ENCODE measurements around the gene MIR17HG. TPM values are rescaled to one million over a fixed set of nuclear protein-coding genes. Genes with fewer than 3 reads are reported as not detected.
A peak's percentile ranks its signal among the peaks of the same experiment; 100 is the strongest.

MIR17HG gene
- total RNA-seq, 1 donor from 2014 or later = 3.3 TPM

GRCh38 chr13:91369441-91369831 is 21.9 kb downstream of the MIR17HG start:
- no peak for TF ChIP-seq CTCF (IDR thresholded peaks at IDR 0.05)
- Histone ChIP-seq H3K36me3 (no peaks in the 10 kb centered on the region), H3K27ac (no peak overlapping the region), H3K9me3 (no peaks in the 10 kb centered on the region), H3K4me3 (no peak overlapping the region), H3K4me1 (no peaks in the 10 kb centered on the region), H3K27me3 (no peaks in the 10 kb centered on the region)
- no peak for DNase-seq
- ATAC-seq = no peak
- intact Hi-C loops (cut with DNase I) = no loop called here

- ATAC-seq (no peak), DNase-seq (no peak)
- no peaks in the 10 kb centered on the region for H3K36me3 ChIP-seq
- H3K27me3 ChIP-seq = no peaks in the 10 kb centered on the region
- H3K9me3 ChIP-seq = no peaks in the 10 kb centered on the region
- no peak overlapping the region for H3K4me3 ChIP-seq
- TF ChIP-seq CTCF (IDR thresholded peaks at IDR 0.05) = no peak
- H3K4me1 ChIP-seq = no peaks in the 10 kb centered on the region
- intact Hi-C loops (cut with DNase I) = no loop called here
- H3K27ac ChIP-seq = no peak overlapping the region
Measured at GRCh38 chr13:91370501-91370900, 23.0 kb downstream of the MIR17HG start.

- DNase-seq = no peak
- Histone ChIP-seq H3K9me3 (no peaks in the 10 kb centered on the region), H3K27me3 (no peaks in the 10 kb centered on the region), H3K4me1 (no peaks in the 10 kb centered on the region), H3K27ac (no peak overlapping the region), H3K36me3 (no peaks in the 10 kb centered on the region), H3K4me3 (no peak overlapping the region)
- intact Hi-C loops (cut with DNase I) = no loop called here
- TF ChIP-seq CTCF (IDR thresholded peaks at IDR 0.05) = no peak
- no peak for ATAC-seq
Measured at GRCh38 chr13:91372911-91373310, 25.4 kb downstream of the MIR17HG start.

GRCh38 chr13:91375116-91375729 is 27.7 kb downstream of the MIR17HG start:
- no peak for DNase-seq
- H3K27ac ChIP-seq = no peak overlapping the region
- H3K9me3 ChIP-seq = no peaks in the 10 kb centered on the region
- ATAC-seq = peak; percentile 89
- no peaks in the 10 kb centered on the region for H3K36me3 ChIP-seq
- intact Hi-C loops (cut with DNase I) = no loop called here
- TF ChIP-seq CTCF (IDR thresholded peaks at IDR 0.05) = peak; percentile 47
- H3K4me1 ChIP-seq = no peaks in the 10 kb centered on the region
- no peak overlapping the region for H3K4me3 ChIP-seq
- H3K27me3 ChIP-seq = no peaks in the 10 kb centered on the region

- Histone ChIP-seq H3K36me3 (no peaks in the 10 kb centered on the region), H3K27ac (no peak overlapping the region), H3K9me3 (no peaks in the 10 kb centered on the region), H3K4me3 (no peak overlapping the region), H3K4me1 (no peaks in the 10 kb centered on the region), H3K27me3 (no peaks in the 10 kb centered on the region)
- peak; percentile 46 for TF ChIP-seq CTCF (IDR thresholded peaks at IDR 0.05)
- intact Hi-C loops (cut with DNase I) = no loop called here
- DNase-seq (no peak), ATAC-seq (no peak)
Measured at GRCh38 chr13:91381371-91381770, 33.9 kb downstream of the MIR17HG start.

- Histone ChIP-seq H3K36me3 (no peaks in the 10 kb centered on the region), H3K4me1 (no peaks in the 10 kb centered on the region), H3K27me3 (no peaks in the 10 kb centered on the region), H3K4me3 (no peak overlapping the region), H3K9me3 (no peaks in the 10 kb centered on the region), H3K27ac (no peak overlapping the region)
- intact Hi-C loops (cut with DNase I) = no loop called here
- DNase-seq = no peak
- TF ChIP-seq CTCF (IDR thresholded peaks at IDR 0.05) = no peak
- no peak for ATAC-seq
Measured at GRCh38 chr13:91383836-91384235, 36.3 kb downstream of the MIR17HG start.

Measured in upper lobe of right lung (tissue), 1 donor.